Measurements from ENCODE around the gene BAMBI. TPM values are rescaled to one million over a fixed set of nuclear protein-coding genes. Genes with fewer than 3 reads are reported as not detected.

Gene BAMBI
- polyA plus RNA-seq, 3 donors: 0.08 to 1.3 (median 0.09) TPM

DNA sequence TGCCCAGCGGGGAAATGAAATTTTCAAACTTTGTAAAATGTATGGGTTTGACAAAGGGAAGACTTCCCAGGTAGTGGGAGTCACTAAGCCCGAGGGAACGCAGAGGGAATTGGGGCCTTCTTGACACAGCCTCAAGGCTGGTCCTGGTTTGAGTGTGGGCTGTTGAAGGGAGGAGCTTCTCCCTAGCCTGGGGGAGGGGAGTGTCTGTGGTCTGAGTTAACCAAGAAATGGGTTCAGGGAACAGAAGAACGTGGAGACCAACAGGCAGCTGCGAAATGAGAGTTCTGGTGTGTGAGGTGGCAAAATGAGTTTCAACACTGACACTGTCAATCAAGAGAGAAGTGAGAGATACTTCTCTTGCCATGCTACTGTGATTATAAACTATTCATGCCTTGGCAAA lies 32.7 kb upstream of the BAMBI start:
- TF ChIP-seq CTCF (IDR thresholded peaks at IDR 0.05): no peak
- Mint-ChIP-seq H3K36me3 (no peaks in the 10 kb centered on the region), H3K4me1 (no peaks in the 10 kb centered on the region), H3K27me3 (ENCODE audit: low read depth in 3 of 3) (peaks cover 1 to 20% (median 19%) of the 10 kb centered on the region in 3 donors), H3K9me3 (peaks cover 0 to 5% (median 2%) of the 10 kb centered on the region in 7 donors), H3K27ac (peak overlapping the region in 1 of 7 donors; percentile 65), H3K4me3 (no peak overlapping the region)
- Histone ChIP-seq H3K9me3 (replicated peaks in 1 of 2; ENCODE audit: control insufficient read depth in 1 of 2, insufficient read depth in 1 of 2, low read length in 2 of 2) (no peaks in the 10 kb centered on the region), H3K4me2 (replicated peaks; ENCODE audit: extremely low read depth, low read length, poor library complexity, severe bottlenecking) (no peak overlapping the region), H3K79me2 (ENCODE audit: insufficient read depth, low read length) (no peaks in the 10 kb centered on the region), H3K27ac (ENCODE audit: low read depth in 1 of 2, low read length in 2 of 2) (no peak overlapping the region), H3K4me1 (ENCODE audit: control insufficient read depth in 1 of 2, insufficient read depth in 2 of 2, low read length in 2 of 2) (no peaks in the 10 kb centered on the region), H3K36me3 (replicated peaks in 1 of 2; ENCODE audit: control insufficient read depth in 1 of 2, insufficient read depth in 2 of 2, low read length in 2 of 2) (no peaks in the 10 kb centered on the region), H3K27me3 (ENCODE audit: control insufficient read depth in 2 of 2, insufficient read depth in 2 of 2, low read length in 2 of 2) (no peaks in the 10 kb centered on the region), H3K9ac (ENCODE audit: insufficient read depth, low read length, poor library complexity, severe bottlenecking) (no peak overlapping the region), H3K4me3 (replicated peaks in 1 of 3; ENCODE audit: low read depth in 2 of 3, low read length in 3 of 3) (no peak overlapping the region), H4K20me1 (ENCODE audit: insufficient read depth, low read length) (no peaks in the 10 kb centered on the region), H2AFZ (ENCODE audit: insufficient read depth, low read depth, low read length, poor library complexity, severe bottlenecking) (no peak overlapping the region)
- DNase-seq: no peak
- 54% methylated on average over 4 of the region's 5 CpGs for WGBS (ENCODE audit: insufficient coverage)
- intact Hi-C loops (cut with micrococcal nuclease): no loop called here

DNA sequence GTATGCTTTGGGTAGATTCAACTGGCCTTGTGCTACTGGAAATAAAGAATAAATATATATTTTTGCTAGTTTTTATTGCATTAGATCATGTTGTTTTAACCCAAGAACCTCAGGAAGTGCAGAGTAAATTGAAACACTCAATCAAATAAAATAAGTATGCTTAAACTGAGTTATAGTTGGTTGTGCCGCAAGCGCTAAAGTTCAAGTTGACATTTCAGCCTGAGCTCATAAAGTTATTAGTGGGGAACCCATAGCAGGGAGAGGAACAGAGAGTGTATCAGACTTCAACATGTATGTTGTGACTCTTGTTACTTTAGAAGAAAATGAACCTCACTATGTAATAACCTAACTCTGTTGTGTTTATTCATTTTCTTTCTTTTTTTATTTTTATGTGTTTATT lies 25.2 kb upstream of the BAMBI start:
- Histone ChIP-seq H3K36me3 (replicated peaks in 1 of 2; ENCODE audit: control insufficient read depth in 1 of 2, insufficient read depth in 2 of 2, low read length in 2 of 2) (no peaks in the 10 kb centered on the region), H4K20me1 (ENCODE audit: insufficient read depth, low read length) (no peaks in the 10 kb centered on the region), H3K4me3 (replicated peaks in 1 of 3; ENCODE audit: low read depth in 2 of 3, low read length in 3 of 3) (no peak overlapping the region), H3K9me3 (replicated peaks in 1 of 2; ENCODE audit: control insufficient read depth in 1 of 2, insufficient read depth in 1 of 2, low read length in 2 of 2) (no peaks in the 10 kb centered on the region), H3K27me3 (ENCODE audit: control insufficient read depth in 2 of 2, insufficient read depth in 2 of 2, low read length in 2 of 2) (no peaks in the 10 kb centered on the region), H3K9ac (ENCODE audit: insufficient read depth, low read length, poor library complexity, severe bottlenecking) (no peak overlapping the region), H3K79me2 (ENCODE audit: insufficient read depth, low read length) (no peaks in the 10 kb centered on the region), H2AFZ (ENCODE audit: insufficient read depth, low read depth, low read length, poor library complexity, severe bottlenecking) (no peak overlapping the region), H3K27ac (ENCODE audit: low read depth in 1 of 2, low read length in 2 of 2) (no peak overlapping the region), H3K4me2 (replicated peaks; ENCODE audit: extremely low read depth, low read length, poor library complexity, severe bottlenecking) (no peak overlapping the region), H3K4me1 (ENCODE audit: control insufficient read depth in 1 of 2, insufficient read depth in 2 of 2, low read length in 2 of 2) (no peaks in the 10 kb centered on the region)
- TF ChIP-seq CTCF (IDR thresholded peaks at IDR 0.05): no peak
- intact Hi-C loops (cut with micrococcal nuclease): no loop called here
- Mint-ChIP-seq H3K9me3 (peaks cover 0 to 3% (median 3%) of the 10 kb centered on the region in 7 donors), H3K4me1 (no peaks in the 10 kb centered on the region), H3K4me3 (no peak overlapping the region), H3K27me3 (ENCODE audit: low read depth in 3 of 3) (peaks cover 3 to 17% (median 7%) of the 10 kb centered on the region in 3 donors), H3K36me3 (no peaks in the 10 kb centered on the region), H3K27ac (no peak overlapping the region)
- no peak for DNase-seq
- WGBS (ENCODE audit: insufficient coverage): no CpG with 5 or more reads among the region's 2 CpGs

Data from CD14-positive monocyte (primary cell).